GM06990 (cell line): ENCODE data around the gene RAB6D.
"Not testable (repeated sequence)": the region's sequence is repeated elsewhere in the genome, so short reads cannot be mapped to it uniquely, and the experiment has no call there.

Experiments used
- DNase-seq: peaks from one replicate; pipeline ENCODE4 v3.0.0-alpha.2; 2011; ENCODE audit not compliant: insufficient read length; ENCODE audit errors: extremely low read depth
- H3K27me3 ChIP-seq: replicated peaks from 2 replicates; pipeline ENCODE4 v1.6.0; 2011; ENCODE audit warnings: low read length; ENCODE audit not compliant: control insufficient read depth, insufficient read depth
- H3K36me3 ChIP-seq: 2 replicates; pipeline ENCODE4 v1.5.1; 2011; ENCODE audit warnings: low read length; ENCODE audit not compliant: control insufficient read depth, insufficient read depth
- H3K4me3 ChIP-seq: replicated peaks from 2 replicates; pipeline ENCODE4 v1.5.1; 2011; ENCODE audit warnings: low read depth, mild to moderate bottlenecking, control low read depth, low read length
- CTCF ChIP-seq: IDR thresholded peaks from 2 replicates; pipeline ENCODE4 v1.5.1; 2011; ENCODE audit warnings: low read length, control low read depth, mild to moderate bottlenecking, inconsistent platforms; ENCODE audit not compliant: insufficient read depth, poor library complexity, severe bottlenecking

RAB6D gene

DNA sequence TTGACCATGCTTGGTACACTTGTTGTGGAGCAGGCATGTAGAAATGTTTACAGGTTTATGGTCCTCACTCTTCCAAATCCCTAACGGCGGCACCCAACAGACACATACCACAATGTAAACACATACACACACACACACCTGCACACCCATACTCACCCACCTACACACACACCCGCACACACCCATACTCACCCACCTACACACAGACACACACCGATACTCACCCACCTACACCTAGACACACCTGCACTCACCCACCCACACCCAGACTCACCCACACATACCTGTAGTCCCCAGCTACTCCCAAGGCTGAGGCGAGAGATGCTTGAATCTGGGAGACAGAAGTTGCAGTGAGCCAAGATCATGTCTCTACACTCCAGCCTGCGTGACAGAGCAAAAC is 1.5 kb upstream of the RAB6D start:
- TF ChIP-seq CTCF, result no peak
- H3K27me3 ChIP-seq, result no peaks in the 10 kb centered on the region
- DNase-seq, result no peak
- no peaks in the 10 kb centered on the region for H3K36me3 ChIP-seq
- H3K4me3 ChIP-seq, result no peak overlapping the region

DNA sequence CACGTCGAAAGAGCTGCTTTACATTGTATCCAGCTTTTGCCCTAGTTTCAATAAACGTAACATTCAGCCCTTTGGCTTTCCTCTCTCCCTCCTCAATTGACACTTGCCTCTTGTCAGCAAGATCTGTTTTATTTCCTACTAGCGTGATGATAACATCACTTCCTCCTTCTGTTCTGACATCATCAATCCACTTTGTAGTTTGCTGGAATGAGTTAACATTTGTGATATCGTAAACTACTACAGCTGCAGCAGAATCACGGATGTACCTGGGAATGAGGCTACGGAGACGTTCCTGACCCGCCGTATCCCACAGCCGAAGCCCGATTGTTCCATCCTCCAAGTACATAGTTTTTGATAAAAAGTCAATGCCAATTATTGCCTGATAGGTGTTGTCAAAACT is 755 bp downstream of the RAB6D start:
- not testable (repeated sequence) for H3K4me3 ChIP-seq, DNase-seq, H3K36me3 ChIP-seq, H3K27me3 ChIP-seq

- not testable (repeated sequence) for DNase-seq, H3K36me3 ChIP-seq, H3K27me3 ChIP-seq, H3K4me3 ChIP-seq
Measured at GRCh38 chr2:131361773-131362172, 2.2 kb downstream of the RAB6D start.

GRCh38 chr2:131353167-131353697 is 10.7 kb downstream of the RAB6D start:
- H3K4me3 ChIP-seq, DNase-seq, H3K27me3 ChIP-seq, H3K36me3 ChIP-seq: not testable (repeated sequence)

- no peaks in the 10 kb centered on the region for H3K36me3 ChIP-seq
- no peak for DNase-seq
- H3K27me3 ChIP-seq, result no peaks in the 10 kb centered on the region
- no peak overlapping the region for H3K4me3 ChIP-seq
- TF ChIP-seq CTCF, result no peak
Measured at GRCh38 chr2:131349021-131349420, 14.9 kb downstream of the RAB6D start.

- not testable (repeated sequence) for H3K4me3 ChIP-seq, H3K27me3 ChIP-seq, H3K36me3 ChIP-seq, DNase-seq
Measured at GRCh38 chr2:131347035-131347434, 16.9 kb downstream of the RAB6D start.

GRCh38 chr2:131339307-131339706 is 24.7 kb downstream of the RAB6D start:
- not testable (repeated sequence) for H3K4me3 ChIP-seq, H3K27me3 ChIP-seq, H3K36me3 ChIP-seq, DNase-seq

- peak; percentile 21 for TF ChIP-seq CTCF
- H3K36me3 ChIP-seq, H3K27me3 ChIP-seq, DNase-seq, H3K4me3 ChIP-seq: not testable (repeated sequence)
Measured at GRCh38 chr2:131335319-131335718, 28.6 kb downstream of the RAB6D start.

- not testable (repeated sequence) for DNase-seq, H3K4me3 ChIP-seq, H3K36me3 ChIP-seq, H3K27me3 ChIP-seq
Measured at GRCh38 chr2:131332709-131333108, 31.3 kb downstream of the RAB6D start.

GRCh38 chr2:131331000-131331399 is 33.0 kb downstream of the RAB6D start:
- not testable (repeated sequence) for H3K4me3 ChIP-seq, H3K27me3 ChIP-seq, DNase-seq, H3K36me3 ChIP-seq
